GM12891 (cell line): ENCODE results near the gene LGR6.

ENCODE experiments used
- PAX5 ChIP-seq: IDR thresholded peaks from 2 replicates; pipeline ENCODE4 v1.6.1; 2011; ENCODE audit warnings: low read length, moderate library complexity, mild to moderate bottlenecking; ENCODE audit not compliant: insufficient read depth, severe bottlenecking
- POLR2A ChIP-seq: IDR thresholded peaks from 2 replicates; pipeline ENCODE4 v1.6.1; 2011; ENCODE audit warnings: low read depth, low read length, control low read depth
- POLR2AphosphoS5 ChIP-seq: IDR thresholded peaks from 2 replicates; pipeline ENCODE4 v1.6.1; 2011; ENCODE audit warnings: low read depth, low read length, control low read depth
- SPI1 ChIP-seq: IDR thresholded peaks from 2 replicates; pipeline ENCODE4 v1.6.1; 2011; ENCODE audit warnings: low read depth, low read length, control low read depth
- TAF1 ChIP-seq: IDR thresholded peaks from 2 replicates; pipeline ENCODE4 v1.6.1; 2011; ENCODE audit warnings: low read depth, low read length, control low read depth

GRCh38 chr1:202201266-202201665 is 7.7 kb downstream of the LGR6 start:
- TF ChIP-seq POLR2A (no peak), POLR2AphosphoS5 (no peak), TAF1 (no peak), PAX5 (no peak), SPI1 (no peak)
